Measurements from ENCODE around the gene RYK.
A peak's percentile ranks its signal among the peaks of the same experiment; 100 is the strongest.

The RYK gene

DNA sequence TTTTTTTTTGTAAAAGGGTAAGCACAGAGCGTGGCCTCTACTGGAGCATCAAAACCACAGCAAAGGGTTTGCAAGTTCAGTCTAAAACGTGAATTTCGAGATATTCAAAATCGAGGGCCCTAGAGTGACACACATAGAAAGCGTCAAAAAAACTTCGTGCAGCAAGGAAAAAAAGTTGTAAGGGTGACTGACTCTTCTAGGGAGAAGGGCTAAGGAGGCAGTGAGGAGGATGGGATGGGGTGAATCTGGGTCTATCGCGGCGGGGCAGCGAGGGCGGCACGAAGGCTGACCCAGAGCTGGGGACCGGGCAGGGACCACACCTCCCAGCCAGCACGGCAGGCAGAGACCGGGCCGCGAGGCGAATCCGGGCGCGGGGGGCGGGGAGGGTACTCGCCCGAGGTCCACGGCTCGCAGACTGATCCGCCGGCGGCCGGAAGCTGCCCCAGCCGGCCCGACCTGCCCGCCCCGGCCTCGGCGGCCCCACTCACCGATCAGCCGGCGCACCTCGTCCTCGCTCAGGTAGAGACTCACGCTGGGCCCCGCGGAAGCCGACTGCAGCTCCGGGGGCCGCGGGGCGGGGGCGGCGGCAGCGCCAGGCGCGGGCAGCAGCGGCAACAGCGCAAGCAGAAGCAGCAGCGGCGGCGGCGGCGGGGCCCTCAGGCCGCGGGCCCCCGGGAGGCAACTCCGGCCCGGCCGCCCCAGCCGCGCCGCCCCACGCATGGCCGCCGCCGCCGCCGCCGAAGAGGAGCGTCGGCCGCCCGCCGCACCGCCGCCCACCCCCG, 533 bp downstream of the RYK start:
- no peaks in the 10 kb centered on the region for H3K27me3 ChIP-seq (ENCODE audit: control insufficient read depth in 3 of 3, insufficient read depth in 3 of 3, low read depth in 1 of 3, low read length in 3 of 3)
- peaks cover 0 to 15% of the 10 kb centered on the region in 2 donors for H3K9me3 ChIP-seq (replicated peaks in 1 of 2; ENCODE audit: control insufficient read depth in 2 of 2, insufficient read depth in 1 of 2, low read depth in 1 of 2, low read length in 2 of 2)
- H4K91ac ChIP-seq (ENCODE audit: low read depth, low read length, poor library complexity), result no peak overlapping the region
- peak overlapping the region; percentile 63 for H3K27ac ChIP-seq (replicated peaks; ENCODE audit: low read length)
- no peak overlapping the region for H2AK5ac ChIP-seq (ENCODE audit: low read depth, low read length)
- peak overlapping the region; percentile 96 for H3K9ac ChIP-seq (ENCODE audit: low read depth, low read length, poor library complexity)
- H2BK120ac ChIP-seq (ENCODE audit: low read depth, low read length), result no peak overlapping the region
- no peak overlapping the region for H2BK12ac ChIP-seq (ENCODE audit: low read length)
- H2BK15ac ChIP-seq (ENCODE audit: low read length), result peak overlapping the region; percentile 22
- H3K14ac ChIP-seq (ENCODE audit: low read length), result peak overlapping the region; percentile 76
- WGBS, 2 donors (ENCODE audit: extremely low coverage in 2 of 2, insufficient read length in 2 of 2, insufficient replicate concordance in 1 of 2), result no CpG with 5 or more reads among the region's 85 CpGs
- peak overlapping the region; percentile 86 to 89 for H3K4me3 ChIP-seq (ENCODE audit: low read length in 2 of 2)
- peak overlapping the region; percentile 96 for H3K18ac ChIP-seq (ENCODE audit: low read length)
- peaks cover 2 to 6% of the 10 kb centered on the region in 2 donors for H3K36me3 ChIP-seq (replicated peaks in 1 of 2; ENCODE audit: control insufficient read depth in 2 of 2, insufficient read depth in 2 of 2, low read length in 2 of 2)
- no peak overlapping the region for H4K8ac ChIP-seq (ENCODE audit: low read depth, low read length)
- H3K4me2 ChIP-seq (ENCODE audit: insufficient read depth, low read length, poor library complexity, severe bottlenecking), result peak overlapping the region; percentile 61
- peaks cover 9 to 15% of the 10 kb centered on the region in 2 donors for H3K4me1 ChIP-seq (ENCODE audit: control insufficient read depth in 2 of 2, insufficient read depth in 1 of 2, low read depth in 1 of 2, low read length in 2 of 2)
- H2BK5ac ChIP-seq (ENCODE audit: low read length), result peak overlapping the region; percentile 46
- DNase-seq (ENCODE audit: low spot score), result peak; percentile 39
- no peaks in the 10 kb centered on the region for H3K79me1 ChIP-seq (ENCODE audit: low read depth, low read length)
- peak overlapping the region; percentile 94 for H3K23ac ChIP-seq (ENCODE audit: low read depth, low read length, poor library complexity)
- H2AFZ ChIP-seq (ENCODE audit: low read length), result peak overlapping the region; percentile 87
- H3K4ac ChIP-seq (ENCODE audit: low read length), result no peak overlapping the region

- Histone ChIP-seq H3K9ac (ENCODE audit: low read depth, low read length, poor library complexity) (no peak overlapping the region), H3K79me1 (ENCODE audit: low read depth, low read length) (no peaks in the 10 kb centered on the region), H3K36me3 (replicated peaks in 1 of 2; ENCODE audit: control insufficient read depth in 2 of 2, insufficient read depth in 2 of 2, low read length in 2 of 2) (peaks cover 2 to 6% of the 10 kb centered on the region in 2 donors), H2BK5ac (ENCODE audit: low read length) (no peak overlapping the region), H2BK12ac (ENCODE audit: low read length) (no peak overlapping the region), H3K4ac (ENCODE audit: low read length) (no peak overlapping the region), H3K27me3 (ENCODE audit: control insufficient read depth in 3 of 3, insufficient read depth in 3 of 3, low read depth in 1 of 3, low read length in 3 of 3) (no peaks in the 10 kb centered on the region), H3K4me3 (ENCODE audit: low read length in 2 of 2) (peak overlapping the region; percentile 86 to 89), H3K4me1 (ENCODE audit: control insufficient read depth in 2 of 2, insufficient read depth in 1 of 2, low read depth in 1 of 2, low read length in 2 of 2) (peaks cover 9 to 22% of the 10 kb centered on the region in 2 donors), H4K91ac (ENCODE audit: low read depth, low read length, poor library complexity) (no peak overlapping the region), H2AFZ (ENCODE audit: low read length) (no peak overlapping the region), H4K8ac (ENCODE audit: low read depth, low read length) (no peak overlapping the region), H2AK5ac (ENCODE audit: low read depth, low read length) (no peak overlapping the region), H3K14ac (ENCODE audit: low read length) (no peak overlapping the region), H3K9me3 (replicated peaks in 1 of 2; ENCODE audit: control insufficient read depth in 2 of 2, insufficient read depth in 1 of 2, low read depth in 1 of 2, low read length in 2 of 2) (peaks cover 0 to 15% of the 10 kb centered on the region in 2 donors), H2BK15ac (ENCODE audit: low read length) (no peak overlapping the region), H3K18ac (ENCODE audit: low read length) (no peak overlapping the region), H3K27ac (replicated peaks; ENCODE audit: low read length) (no peak overlapping the region), H3K4me2 (ENCODE audit: insufficient read depth, low read length, poor library complexity, severe bottlenecking) (peak overlapping the region; percentile 66), H3K23ac (ENCODE audit: low read depth, low read length, poor library complexity) (no peak overlapping the region), H2BK120ac (ENCODE audit: low read depth, low read length) (no peak overlapping the region)
- DNase-seq (ENCODE audit: low spot score), result no peak
- WGBS, 2 donors (ENCODE audit: extremely low coverage in 2 of 2, insufficient read length in 2 of 2, insufficient replicate concordance in 1 of 2), result no CpG with 5 or more reads among the region's 4 CpGs
Observed at GRCh38 chr3:134249296-134249841, 1.3 kb downstream of the RYK start.

DNA sequence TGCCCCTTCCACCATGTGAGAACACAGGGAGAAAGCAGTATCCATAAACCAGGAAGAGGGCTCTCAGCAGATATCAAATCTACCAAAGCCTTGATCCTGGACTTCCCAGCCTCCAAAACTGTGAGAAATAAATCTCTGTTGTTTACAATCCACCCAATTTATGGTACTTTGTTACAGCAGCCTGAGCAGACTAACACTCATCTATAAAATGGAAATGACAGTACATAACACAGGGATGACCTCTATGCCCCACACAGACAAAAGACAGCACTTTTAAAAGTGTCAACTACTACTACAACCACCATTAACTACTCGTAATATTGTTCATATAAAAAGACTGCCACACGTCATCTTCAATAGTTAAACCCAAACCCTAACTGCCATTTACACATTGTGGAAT, 5.7 kb downstream of the RYK start:
- Histone ChIP-seq H3K4me3 (ENCODE audit: low read length in 2 of 2) (no peak overlapping the region), H3K9me3 (replicated peaks in 1 of 2; ENCODE audit: control insufficient read depth in 2 of 2, insufficient read depth in 1 of 2, low read depth in 1 of 2, low read length in 2 of 2) (peaks cover 0 to 13% of the 10 kb centered on the region in 2 donors), H3K4me1 (ENCODE audit: control insufficient read depth in 2 of 2, insufficient read depth in 1 of 2, low read depth in 1 of 2, low read length in 2 of 2) (peaks cover 0 to 14% of the 10 kb centered on the region in 2 donors), H3K23ac (ENCODE audit: low read depth, low read length, poor library complexity) (no peak overlapping the region), H4K91ac (ENCODE audit: low read depth, low read length, poor library complexity) (no peak overlapping the region), H3K14ac (ENCODE audit: low read length) (no peak overlapping the region), H2BK5ac (ENCODE audit: low read length) (no peak overlapping the region), H3K18ac (ENCODE audit: low read length) (no peak overlapping the region), H2BK12ac (ENCODE audit: low read length) (no peak overlapping the region), H3K27me3 (ENCODE audit: control insufficient read depth in 3 of 3, insufficient read depth in 3 of 3, low read depth in 1 of 3, low read length in 3 of 3) (no peaks in the 10 kb centered on the region), H3K27ac (replicated peaks; ENCODE audit: low read length) (no peak overlapping the region), H2AK5ac (ENCODE audit: low read depth, low read length) (no peak overlapping the region), H2BK15ac (ENCODE audit: low read length) (no peak overlapping the region), H3K4ac (ENCODE audit: low read length) (no peak overlapping the region), H3K79me1 (ENCODE audit: low read depth, low read length) (no peaks in the 10 kb centered on the region), H3K4me2 (ENCODE audit: insufficient read depth, low read length, poor library complexity, severe bottlenecking) (no peak overlapping the region), H2BK120ac (ENCODE audit: low read depth, low read length) (no peak overlapping the region), H4K8ac (ENCODE audit: low read depth, low read length) (no peak overlapping the region), H2AFZ (ENCODE audit: low read length) (no peak overlapping the region), H3K36me3 (replicated peaks in 1 of 2; ENCODE audit: control insufficient read depth in 2 of 2, insufficient read depth in 2 of 2, low read length in 2 of 2) (peaks cover 2 to 6% of the 10 kb centered on the region in 2 donors), H3K9ac (ENCODE audit: low read depth, low read length, poor library complexity) (no peak overlapping the region)
- no CpG with 5 or more reads among the region's 2 CpGs for whole genome bisulfite sequencing, 2 donors (ENCODE audit: extremely low coverage in 2 of 2, insufficient read length in 2 of 2, insufficient replicate concordance in 1 of 2)
- DNase-seq (ENCODE audit: low spot score), result no peak

All from neuronal stem cell (in vitro differentiated cells).